K562 (cell line): ENCODE data around the gene DNASE1L2. TPM values are rescaled to one million over a fixed set of nuclear protein-coding genes. Genes with fewer than 3 reads are reported as not detected.
A peak's percentile ranks its signal among the peaks of the same experiment; 100 is the strongest.

Source experiments
- BMI1 ChIP-seq: fragments of 150-350 bp; IDR thresholded peaks from 2 replicates; pipeline ENCODE4 v1.6.1; 2014; ENCODE audit warnings: low read length
- BRCA1 ChIP-seq, 2 experiments: fragments of 450-650 bp in 1 of 2; sonication (generic) in 1 of 2; formaldehyde crosslinking in 1 of 2; IDR thresholded peaks; 2 replicates each; pipeline versions ENCODE4 v1.5.0 to v1.6.1; 2017 to 2020; ENCODE audit warnings: mild to moderate bottlenecking in 1 of 2, missing genetic modification reagents in 1 of 2
- ELF2 ChIP-seq: fragments of 250-450 bp; sonication (Bioruptor Pico); IDR thresholded peaks from 2 replicates; pipeline ENCODE4 v1.5.0; 2021; ENCODE audit warnings: mild to moderate bottlenecking
- FOXK1 ChIP-seq: sonication (generic); formaldehyde crosslinking; IDR thresholded peaks from 2 replicates; pipeline ENCODE4 v1.8.0; 2022; ENCODE audit warnings: missing genetic modification reagents, mild to moderate bottlenecking, borderline replicate concordance
- HDAC1 ChIP-seq, 2 experiments: fragments of 450-650 bp; IDR thresholded peaks; 2 replicates each; pipeline ENCODE4 v1.6.1; 2016 to 2017; ENCODE audit warnings: inconsistent platforms in 1 of 2, mild to moderate bottlenecking in 1 of 2, moderate library complexity in 1 of 2
- KAT7 ChIP-seq: sonication (generic); formaldehyde crosslinking; IDR thresholded peaks from 2 replicates; pipeline ENCODE4 v1.8.0; 2022; ENCODE audit warnings: missing genetic modification reagents, mild to moderate bottlenecking, borderline replicate concordance
- KDM5B ChIP-seq: fragments of 200-600 bp; sonication (generic); IDR thresholded peaks from 2 replicates; pipeline ENCODE4 v1.6.1; 2012; ENCODE audit warnings: low read depth, mild to moderate bottlenecking, moderate library complexity, low read length, control low read depth, inconsistent platforms; ENCODE audit not compliant: insufficient replicate concordance
- NFIX ChIP-seq: fragments of 250-450 bp; sonication (Bioruptor Pico); IDR thresholded peaks from 2 replicates; pipeline ENCODE4 v1.4.0; 2020; ENCODE audit warnings: low read depth, mild to moderate bottlenecking, moderate library complexity
- NONO ChIP-seq, 2 experiments: fragments of 200-400 bp in 1 of 2; fragments of 450-650 bp in 1 of 2; formaldehyde crosslinking in 1 of 2; IDR thresholded peaks; 2 replicates each; pipeline ENCODE4 v1.6.1; 2017; ENCODE audit warnings: low read depth in 2 of 2, mild to moderate bottlenecking in 2 of 2, moderate library complexity in 2 of 2, low read length in 1 of 2
- RBFOX2 ChIP-seq: fragments of 200-400 bp; formaldehyde crosslinking; IDR thresholded peaks from 2 replicates; pipeline ENCODE4 v1.6.1; 2017; ENCODE audit warnings: low read depth, mild to moderate bottlenecking, low read length, moderate library complexity
- ZFP30 ChIP-seq: fragments of 250-450 bp; sonication (Bioruptor Pico); IDR thresholded peaks from 2 replicates; pipeline ENCODE4 v1.8.0; 2022; ENCODE audit warnings: moderate library complexity, mild to moderate bottlenecking, inconsistent platforms, borderline replicate concordance
- ZNF589 ChIP-seq: fragments of 200-800 bp; sonication (Bioruptor generic); IDR thresholded peaks from 2 replicates; pipeline ENCODE4 v1.6.1; 2016; ENCODE audit warnings: low read depth, missing genetic modification characterization, missing compliant biosample characterization
- polyA plus RNA-seq, 8 experiments: library from polyadenylated mRNA; depleted of rRNA in 4 of 8; stranded (reverse) in 5 of 8; unstranded in 3 of 8; fragments of >200 nt; fragmentation: Nextera tagmentation in 2 of 8; fragmentation: Illumina TruSeq in 1 of 8; extraction: Ambion mirVana in 2 of 8; extraction: Trizol in 1 of 8; gene quantifications; 2 replicates each; pipeline versions ENCODE4 v1.2.1 to v1.2.3, GENCODE V29; 2011 to 2014; ENCODE audit warnings: inconsistent platforms in 1 of 8, missing spikeins in 1 of 8
- total RNA-seq, 7 experiments: library from RNA; depleted of rRNA in 6 of 7; stranded (reverse); fragments of >200 nt in 6 of 7; fragmentation: Illumina TruSeq in 2 of 7; extraction: Trizol in 2 of 7; gene quantifications; 2 replicates each; pipeline versions ENCODE4 v1.2.1 to v1.2.3, GENCODE V29; 2011 to 2021; ENCODE audit warnings: low replicate concordance in 1 of 7
- TF ChIP-seq, protein P1 (sequence below): sonication (generic); formaldehyde crosslinking; IDR thresholded peaks from 2 replicates; pipeline ENCODE4 v1.5.0; 2020; ENCODE audit warnings: missing genetic modification reagents
- TF ChIP-seq, protein P2 (sequence below): fragments of 200-800 bp; sonication (Bioruptor generic); IDR thresholded peaks from 2 replicates; pipeline ENCODE4 v1.6.1; 2017; ENCODE audit warnings: missing genetic modification characterization, missing compliant biosample characterization
- TF ChIP-seq, protein P3 (sequence below): fragments of 250-450 bp; sonication (Bioruptor Pico); IDR thresholded peaks from 2 replicates; pipeline ENCODE4 v1.4.0; 2020; ENCODE audit warnings: borderline replicate concordance
- TF ChIP-seq, protein P4 (sequence below): sonication (generic); formaldehyde crosslinking; IDR thresholded peaks from 2 replicates; pipeline ENCODE4 v1.8.0; 2022; ENCODE audit warnings: mild to moderate bottlenecking, missing genetic modification reagents, borderline replicate concordance
- TF ChIP-seq, protein P5 (sequence below): fragments of 250-450 bp; sonication (Bioruptor Pico); IDR thresholded peaks from 2 replicates; pipeline ENCODE4 v1.9.0; 2021; ENCODE audit warnings: mild to moderate bottlenecking, inconsistent platforms

Gene DNASE1L2
- total and polyA plus RNA-seq, 9 of the 15 experiments (the other 6 are each of a cell fraction or from before 2014, with no cell fraction given) = 0.08 to 2.7 (median 1.7) TPM; not detected in 1

DNA sequence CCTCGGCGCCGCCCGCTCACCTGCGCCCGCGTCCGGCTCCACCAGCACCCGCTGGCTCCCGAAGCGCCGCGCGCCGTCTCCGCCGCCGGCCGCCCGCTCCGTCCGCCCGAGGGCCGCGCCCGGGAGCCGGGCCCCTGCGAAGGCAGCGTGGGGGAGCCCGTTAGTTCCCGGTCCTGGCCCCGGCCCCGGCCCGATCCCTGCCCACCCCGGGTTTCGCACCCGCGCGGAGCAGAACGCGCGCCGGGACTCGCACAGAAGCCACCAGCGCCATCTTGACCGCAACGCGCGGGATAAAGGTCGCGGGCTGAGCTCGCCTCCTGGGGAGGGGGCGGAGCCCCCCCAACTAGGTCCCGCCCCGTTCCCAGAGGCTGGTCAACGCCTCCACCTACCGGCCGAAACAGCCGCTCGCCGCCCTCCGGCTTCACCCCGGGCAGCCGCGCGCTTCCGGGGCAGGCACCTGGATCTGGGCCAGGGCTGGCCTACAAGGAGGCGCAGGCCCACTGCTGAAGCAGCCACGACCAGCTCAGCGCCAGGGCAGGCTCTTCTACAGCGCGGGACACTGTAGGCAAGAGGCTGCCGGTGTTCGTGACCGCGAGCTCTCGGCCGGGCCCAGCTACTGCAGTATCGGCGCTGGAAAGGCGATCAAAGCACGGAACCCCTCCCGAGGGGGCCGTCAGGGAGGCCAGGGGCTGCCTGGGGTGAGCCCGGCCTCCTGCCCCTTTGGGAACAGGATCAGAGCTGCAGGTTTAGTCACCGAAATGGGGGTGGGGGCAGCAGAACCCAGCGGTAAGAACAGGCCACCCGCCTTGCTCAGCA lies 15.3 kb downstream of the DNASE1L2 start, which contains the start of gene ECI1 (continued):
- TF ChIP-seq, protein P1, sequence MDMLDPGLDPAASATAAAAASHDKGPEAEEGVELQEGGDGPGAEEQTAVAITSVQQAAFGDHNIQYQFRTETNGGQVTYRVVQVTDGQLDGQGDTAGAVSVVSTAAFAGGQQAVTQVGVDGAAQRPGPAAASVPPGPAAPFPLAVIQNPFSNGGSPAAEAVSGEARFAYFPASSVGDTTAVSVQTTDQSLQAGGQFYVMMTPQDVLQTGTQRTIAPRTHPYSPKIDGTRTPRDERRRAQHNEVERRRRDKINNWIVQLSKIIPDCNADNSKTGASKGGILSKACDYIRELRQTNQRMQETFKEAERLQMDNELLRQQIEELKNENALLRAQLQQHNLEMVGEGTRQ (CRISPR knock-in tag) = no peak
- TF ChIP-seq BMI1 = no peak
- TF ChIP-seq NFIX (CRISPR knock-in tag) = 0 out of 2 replicates have a peak, but pooled peaks have one; percentile 21
- peak; percentile 100 for TF ChIP-seq RBFOX2
- TF ChIP-seq, protein P2, sequence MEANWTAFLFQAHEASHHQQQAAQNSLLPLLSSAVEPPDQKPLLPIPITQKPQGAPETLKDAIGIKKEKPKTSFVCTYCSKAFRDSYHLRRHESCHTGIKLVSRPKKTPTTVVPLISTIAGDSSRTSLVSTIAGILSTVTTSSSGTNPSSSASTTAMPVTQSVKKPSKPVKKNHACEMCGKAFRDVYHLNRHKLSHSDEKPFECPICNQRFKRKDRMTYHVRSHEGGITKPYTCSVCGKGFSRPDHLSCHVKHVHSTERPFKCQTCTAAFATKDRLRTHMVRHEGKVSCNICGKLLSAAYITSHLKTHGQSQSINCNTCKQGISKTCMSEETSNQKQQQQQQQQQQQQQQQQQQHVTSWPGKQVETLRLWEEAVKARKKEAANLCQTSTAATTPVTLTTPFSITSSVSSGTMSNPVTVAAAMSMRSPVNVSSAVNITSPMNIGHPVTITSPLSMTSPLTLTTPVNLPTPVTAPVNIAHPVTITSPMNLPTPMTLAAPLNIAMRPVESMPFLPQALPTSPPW (CRISPR knock-in tag) = peak; percentile 96
- TF ChIP-seq ELF2 = peak; percentile 71
- TF ChIP-seq, protein P3, sequence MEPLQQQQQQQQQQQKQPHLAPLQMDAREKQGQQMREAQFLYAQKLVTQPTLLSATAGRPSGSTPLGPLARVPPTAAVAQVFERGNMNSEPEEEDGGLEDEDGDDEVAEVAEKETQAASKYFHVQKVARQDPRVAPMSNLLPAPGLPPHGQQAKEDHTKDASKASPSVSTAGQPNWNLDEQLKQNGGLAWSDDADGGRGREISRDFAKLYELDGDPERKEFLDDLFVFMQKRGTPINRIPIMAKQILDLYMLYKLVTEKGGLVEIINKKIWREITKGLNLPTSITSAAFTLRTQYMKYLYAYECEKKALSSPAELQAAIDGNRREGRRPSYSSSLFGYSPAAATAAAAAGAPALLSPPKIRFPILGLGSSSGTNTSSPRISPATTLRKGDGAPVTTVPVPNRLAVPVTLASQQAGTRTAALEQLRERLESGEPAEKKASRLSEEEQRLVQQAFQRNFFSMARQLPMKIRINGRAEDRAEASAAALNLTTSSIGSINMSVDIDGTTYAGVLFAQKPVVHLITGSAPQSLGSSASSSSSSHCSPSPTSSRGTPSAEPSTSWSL (CRISPR knock-in tag) = no peak
- TF ChIP-seq ZFP30 (CRISPR knock-in tag) = no peak
- peak; percentile 26; the same call in 1 of the 2 replicates for TF ChIP-seq KAT7 (CRISPR knock-in tag)
- 0 out of 2 replicates have a peak, but pooled peaks have one; percentile 11 for TF ChIP-seq ZNF589 (CRISPR knock-in tag)
- TF ChIP-seq KDM5B = peak; percentile 92
- TF ChIP-seq, protein P4, sequence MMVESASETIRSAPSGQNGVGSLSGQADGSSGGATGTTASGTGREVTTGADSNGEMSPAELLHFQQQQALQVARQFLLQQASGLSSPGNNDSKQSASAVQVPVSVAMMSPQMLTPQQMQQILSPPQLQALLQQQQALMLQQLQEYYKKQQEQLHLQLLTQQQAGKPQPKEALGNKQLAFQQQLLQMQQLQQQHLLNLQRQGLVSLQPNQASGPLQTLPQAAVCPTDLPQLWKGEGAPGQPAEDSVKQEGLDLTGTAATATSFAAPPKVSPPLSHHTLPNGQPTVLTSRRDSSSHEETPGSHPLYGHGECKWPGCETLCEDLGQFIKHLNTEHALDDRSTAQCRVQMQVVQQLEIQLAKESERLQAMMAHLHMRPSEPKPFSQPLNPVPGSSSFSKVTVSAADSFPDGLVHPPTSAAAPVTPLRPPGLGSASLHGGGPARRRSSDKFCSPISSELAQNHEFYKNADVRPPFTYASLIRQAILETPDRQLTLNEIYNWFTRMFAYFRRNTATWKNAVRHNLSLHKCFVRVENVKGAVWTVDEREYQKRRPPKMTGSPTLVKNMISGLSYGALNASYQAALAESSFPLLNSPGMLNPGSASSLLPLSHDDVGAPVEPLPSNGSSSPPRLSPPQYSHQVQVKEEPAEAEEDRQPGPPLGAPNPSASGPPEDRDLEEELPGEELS (CRISPR knock-in tag) = no peak
- peak in 1 of 2 experiments; percentile 89; a peak in 3 of 4 replicates for TF ChIP-seq NONO (IDR thresholded peaks at IDR 0.05; ENCODE audit: low read depth in 2 of 2, low read length in 1 of 2)
- no peak for TF ChIP-seq FOXK1
- TF ChIP-seq BRCA1 (IDR thresholded peaks at IDR 0.05) = no peak
- TF ChIP-seq BRCA1 (CRISPR knock-in tag; IDR thresholded peaks at IDR 0.05) = no peak
- TF ChIP-seq HDAC1 (IDR thresholded peaks at IDR 0.05) = peak in 1 of 2 experiments; percentile 72; a peak in 2 of 4 replicates
- TF ChIP-seq, protein P5, sequence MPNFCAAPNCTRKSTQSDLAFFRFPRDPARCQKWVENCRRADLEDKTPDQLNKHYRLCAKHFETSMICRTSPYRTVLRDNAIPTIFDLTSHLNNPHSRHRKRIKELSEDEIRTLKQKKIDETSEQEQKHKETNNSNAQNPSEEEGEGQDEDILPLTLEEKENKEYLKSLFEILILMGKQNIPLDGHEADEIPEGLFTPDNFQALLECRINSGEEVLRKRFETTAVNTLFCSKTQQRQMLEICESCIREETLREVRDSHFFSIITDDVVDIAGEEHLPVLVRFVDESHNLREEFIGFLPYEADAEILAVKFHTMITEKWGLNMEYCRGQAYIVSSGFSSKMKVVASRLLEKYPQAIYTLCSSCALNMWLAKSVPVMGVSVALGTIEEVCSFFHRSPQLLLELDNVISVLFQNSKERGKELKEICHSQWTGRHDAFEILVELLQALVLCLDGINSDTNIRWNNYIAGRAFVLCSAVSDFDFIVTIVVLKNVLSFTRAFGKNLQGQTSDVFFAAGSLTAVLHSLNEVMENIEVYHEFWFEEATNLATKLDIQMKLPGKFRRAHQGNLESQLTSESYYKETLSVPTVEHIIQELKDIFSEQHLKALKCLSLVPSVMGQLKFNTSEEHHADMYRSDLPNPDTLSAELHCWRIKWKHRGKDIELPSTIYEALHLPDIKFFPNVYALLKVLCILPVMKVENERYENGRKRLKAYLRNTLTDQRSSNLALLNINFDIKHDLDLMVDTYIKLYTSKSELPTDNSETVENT (CRISPR knock-in tag) = peak; percentile 39; the same call in 1 of the 2 replicates
